ENCODE measurements around the gene CLEC16A.

GRCh38 chr16:11035096-11035495 is 90.7 kb downstream of the CLEC16A start:
- TF ChIP-seq CTCF (IDR thresholded peaks at IDR 0.05) (no peak), EZH2 (IDR thresholded peaks at IDR 0.05) (no peak), EZH2phosphoT487 (IDR thresholded peaks at IDR 0.05) (no peak)
